Left lung (tissue), 10 donors: ENCODE results near the gene RASGRP2. TPM values are rescaled to one million over a fixed set of nuclear protein-coding genes. Genes with fewer than 3 reads are reported as not detected.

Experiments
- ATAC-seq: fragments of 200-7000 bp; cut with Tn5 transposase; one replicate; pipeline ENCODE4 v1.9.1; 2020; ENCODE audit warnings: moderate library complexity
- DNase-seq, 4 donors: peaks; one replicate each; pipeline ENCODE4 v3.0.0-alpha.2; 2013 to 2020
- H3K27ac ChIP-seq, 2 donors: fragments of 200-600 bp; sonication (generic) in 1 of 2; one replicate each; pipeline versions ENCODE4 v1.5.0 to v1.8.0; 2020 to 2021
- H3K27me3 ChIP-seq, 2 donors: fragments of 200-600 bp; sonication (generic) in 1 of 2; one replicate each; pipeline versions ENCODE4 v1.5.0 to v1.8.0; 2020 to 2021
- H3K36me3 ChIP-seq, 2 donors: fragments of 200-600 bp; sonication (generic) in 1 of 2; one replicate each; pipeline versions ENCODE4 v1.5.0 to v1.8.0; 2020 to 2021
- H3K4me1 ChIP-seq, 2 donors: fragments of 200-600 bp; one replicate each; pipeline ENCODE4 v1.8.0; 2021
- H3K4me3 ChIP-seq, 2 donors: fragments of 200-600 bp; sonication (generic) in 1 of 2; one replicate each; pipeline versions ENCODE4 v1.5.0 to v1.8.0; 2020 to 2021; ENCODE audit warnings: mild to moderate bottlenecking in 1 of 2
- H3K9me3 ChIP-seq, 2 donors: fragments of 200-600 bp; sonication (generic) in 1 of 2; one replicate each; pipeline versions ENCODE4 v1.5.0 to v1.8.0; 2020 to 2021
- CTCF ChIP-seq, 2 donors: fragments of 200-600 bp; sonication (generic) in 1 of 2; IDR thresholded peaks; one replicate each; pipeline versions ENCODE4 v1.5.0 to v1.8.0; 2021; ENCODE audit warnings: antibody characterized with exemption in 2 of 2
- intact Hi-C, 2 donors: fragments of 100-400 bp; cut with DNase I; formaldehyde crosslinking; loops; one replicate each; pipeline versions ENCODE4 v1.11.2 to v1.14.2; 2022
- polyA plus RNA-seq, 6 donors: library from polyadenylated mRNA; unstranded; fragments of 120-200 nt; gene quantifications; one replicate each; pipeline ENCODE4 v1.2.1, GENCODE V29; 2013; ENCODE audit not compliant: insufficient read length in 6 of 6
- total RNA-seq, 2 donors: library from RNA; stranded (reverse); fragmentation: NEBNext Ultra II Directional; extraction: Animal tissue kit (Norgen Biotek cat#: 25700); gene quantifications; one replicate each; pipeline ENCODE4 v1.2.1, GENCODE V29; 2021
- donor health status: DM: no; HTN: yes; CAD: no.
- donor health status: DM: no; HTN: no; CAD: no.

RASGRP2 gene
- total and polyA plus RNA-seq, 8 donors = 9.0 to 35.3 (median 9.9) TPM

GRCh38 chr11:64739871-64740270 lies 4.1 kb downstream of the RASGRP2 start:
- intact Hi-C loops = no loop called here
- Histone ChIP-seq H3K27ac (no peak overlapping the region), H3K9me3 (no peaks in the 10 kb centered on the region), H3K27me3 (peaks cover 5 to 46% of the 10 kb centered on the region in 2 donors), H3K4me1 (peaks cover 20 to 37% of the 10 kb centered on the region in 2 donors), H3K4me3 (no peak overlapping the region), H3K36me3 (peaks cover 0 to 53% of the 10 kb centered on the region in 2 donors)
- no peak for ATAC-seq
- no peak for DNase-seq
- no peak for TF ChIP-seq CTCF (IDR thresholded peaks at IDR 0.05)

GRCh38 chr11:64736654-64737053 lies 7.3 kb downstream of the RASGRP2 start:
- DNase-seq = no peak
- Histone ChIP-seq H3K9me3 (no peaks in the 10 kb centered on the region), H3K36me3 (peaks cover 0 to 76% of the 10 kb centered on the region in 2 donors), H3K27me3 (peaks cover 0 to 16% of the 10 kb centered on the region in 2 donors), H3K27ac (no peak overlapping the region), H3K4me3 (no peak overlapping the region), H3K4me1 (peaks cover under 1 to 8% of the 10 kb centered on the region in 2 donors)
- no peak for ATAC-seq
- intact Hi-C loops = no loop called here
- no peak for TF ChIP-seq CTCF (IDR thresholded peaks at IDR 0.05)

- no peak overlapping the region for H3K27ac ChIP-seq
- ATAC-seq (no peak), DNase-seq (no peak)
- peaks cover 0 to 84% of the 10 kb centered on the region in 2 donors for H3K36me3 ChIP-seq
- H3K27me3 ChIP-seq = peaks cover 0 to 7% of the 10 kb centered on the region in 2 donors
- no peaks in the 10 kb centered on the region for H3K9me3 ChIP-seq
- H3K4me3 ChIP-seq = no peak overlapping the region
- no peak for TF ChIP-seq CTCF (IDR thresholded peaks at IDR 0.05)
- no peaks in the 10 kb centered on the region for H3K4me1 ChIP-seq
- intact Hi-C loops = no loop called here
These were observed 8.2 kb downstream of the RASGRP2 start for GRCh38 chr11:64735725-64736259.

DNA sequence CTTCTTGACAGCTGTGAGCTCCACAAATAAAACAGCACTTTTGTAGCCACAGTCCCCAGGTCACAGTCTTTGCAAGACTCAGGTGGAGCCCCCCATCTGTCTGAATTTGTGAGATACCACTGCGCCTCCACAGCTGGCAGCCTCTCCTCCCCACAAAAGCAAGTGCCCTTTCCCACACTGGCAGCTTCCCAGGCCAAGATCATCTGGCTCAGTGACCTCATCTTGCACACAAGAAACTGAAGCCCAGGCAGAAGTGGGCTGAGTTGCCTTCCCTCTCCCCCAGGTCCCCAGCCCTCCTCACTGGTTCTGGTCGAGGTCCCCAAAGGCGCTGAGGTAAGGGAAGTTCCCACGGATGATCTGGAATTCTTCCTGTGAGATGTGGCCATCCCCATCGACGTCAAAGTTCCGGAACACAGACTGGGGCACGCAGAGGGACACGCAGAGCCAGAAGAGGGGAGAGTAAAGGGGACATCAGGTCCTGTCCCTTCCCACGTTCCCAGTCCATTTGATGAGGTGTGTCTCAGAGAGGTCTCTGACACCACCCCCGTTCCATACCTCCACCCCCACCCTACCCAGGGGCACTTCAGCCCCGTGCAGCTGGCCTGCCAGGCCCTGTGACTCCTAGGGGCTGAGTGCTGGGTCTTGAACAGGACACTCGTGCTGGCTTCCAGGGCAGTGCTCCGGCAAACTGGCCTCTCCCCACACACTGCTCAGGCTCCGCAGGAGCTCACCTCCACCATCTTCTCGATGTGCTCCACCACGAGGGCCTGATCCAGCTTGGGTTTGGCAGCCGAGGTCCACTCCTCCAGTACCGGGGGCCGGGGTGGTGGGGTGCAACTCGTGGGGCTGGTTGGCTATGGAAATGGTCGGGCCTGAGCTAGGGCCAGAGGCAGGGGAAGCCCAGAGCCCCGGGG lies 8.9 kb downstream of the RASGRP2 start:
- H3K27me3 ChIP-seq = peaks cover 0 to under 1% of the 10 kb centered on the region in 2 donors
- no peak overlapping the region for H3K4me3 ChIP-seq
- H3K27ac ChIP-seq = no peak overlapping the region
- ATAC-seq (no peak), DNase-seq (no peak)
- H3K4me1 ChIP-seq = no peaks in the 10 kb centered on the region
- H3K9me3 ChIP-seq = no peaks in the 10 kb centered on the region
- intact Hi-C loops = no loop called here
- no peak for TF ChIP-seq CTCF (IDR thresholded peaks at IDR 0.05)
- peaks cover 0 to 81% of the 10 kb centered on the region in 2 donors for H3K36me3 ChIP-seq

- ATAC-seq (no peak), DNase-seq (no peak)
- no peaks in the 10 kb centered on the region for H3K9me3 ChIP-seq
- no peaks in the 10 kb centered on the region for H3K27me3 ChIP-seq
- peaks cover 0 to 77% of the 10 kb centered on the region in 2 donors for H3K36me3 ChIP-seq
- no peak for TF ChIP-seq CTCF (IDR thresholded peaks at IDR 0.05)
- intact Hi-C loops = no loop called here
- H3K4me3 ChIP-seq = no peak overlapping the region
- no peak overlapping the region for H3K27ac ChIP-seq
- no peaks in the 10 kb centered on the region for H3K4me1 ChIP-seq
These were observed 12.3 kb downstream of the RASGRP2 start for GRCh38 chr11:64731601-64732000.
